Fibroblast of lung (primary cell): ENCODE measurements around the gene PRG2.

Experiments
- EZH2 ChIP-seq: IDR thresholded peaks from 2 replicates; pipeline ENCODE4 v1.5.1; 2012; ENCODE audit warnings: low read length, control low read depth, mild to moderate bottlenecking; ENCODE audit errors: missing control alignments
- TF ChIP-seq, protein P1 (sequence below), 2 donors: IDR thresholded peaks in 1 of 2; conservative IDR thresholded peaks in 1 of 2; 1 replicate in 1 of 2; 2 replicates in 1 of 2; pipeline ENCODE4 v1.5.1; 2011 to 2012; ENCODE audit warnings: low read length in 2 of 2, control low read depth in 1 of 2, inconsistent platforms in 1 of 2, low read depth in 1 of 2, mild to moderate bottlenecking in 1 of 2

- TF ChIP-seq, protein P1, sequence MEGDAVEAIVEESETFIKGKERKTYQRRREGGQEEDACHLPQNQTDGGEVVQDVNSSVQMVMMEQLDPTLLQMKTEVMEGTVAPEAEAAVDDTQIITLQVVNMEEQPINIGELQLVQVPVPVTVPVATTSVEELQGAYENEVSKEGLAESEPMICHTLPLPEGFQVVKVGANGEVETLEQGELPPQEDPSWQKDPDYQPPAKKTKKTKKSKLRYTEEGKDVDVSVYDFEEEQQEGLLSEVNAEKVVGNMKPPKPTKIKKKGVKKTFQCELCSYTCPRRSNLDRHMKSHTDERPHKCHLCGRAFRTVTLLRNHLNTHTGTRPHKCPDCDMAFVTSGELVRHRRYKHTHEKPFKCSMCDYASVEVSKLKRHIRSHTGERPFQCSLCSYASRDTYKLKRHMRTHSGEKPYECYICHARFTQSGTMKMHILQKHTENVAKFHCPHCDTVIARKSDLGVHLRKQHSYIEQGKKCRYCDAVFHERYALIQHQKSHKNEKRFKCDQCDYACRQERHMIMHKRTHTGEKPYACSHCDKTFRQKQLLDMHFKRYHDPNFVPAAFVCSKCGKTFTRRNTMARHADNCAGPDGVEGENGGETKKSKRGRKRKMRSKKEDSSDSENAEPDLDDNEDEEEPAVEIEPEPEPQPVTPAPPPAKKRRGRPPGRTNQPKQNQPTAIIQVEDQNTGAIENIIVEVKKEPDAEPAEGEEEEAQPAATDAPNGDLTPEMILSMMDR (conservative IDR thresholded peaks at IDR 0.05 in 1 of 2, IDR thresholded peaks at IDR 0.05 in 1 of 2; ENCODE audit: low read depth in 1 of 2, low read length in 2 of 2) = no peak
- no peak for TF ChIP-seq EZH2
Observed at GRCh38 chr11:57373146-57373545, 17.3 kb downstream of the PRG2 start.
